IMR-90 (cell line): ENCODE results near the gene PDZRN3. TPM values are rescaled to one million over a fixed set of nuclear protein-coding genes. Genes with fewer than 3 reads are reported as not detected.

Experiments
- ATAC-seq: fragments of 200-7000 bp; cut with Tn5 transposase; 2 replicates; pipeline ENCODE4 v1.9.1; 2020; ENCODE audit warnings: low read depth, mild to moderate bottlenecking, moderate library complexity
- BruUV-seq: library from RNA; stranded (reverse); fragments of 400-500 nt; replicated peaks from 2 replicates; lab custom pipeline; 2021; lab: Mats Ljungman, UMichigan
- CTCF ChIA-PET: fragments of 300-600 bp; formaldehyde crosslinking; extraction: SDS; loops from one replicate; lab custom pipeline; 2021; ENCODE audit warnings: antibody characterized with exemption; lab: Yijun Ruan, JAX
- POLR2A ChIA-PET: fragments of 300-600 bp; sonication (Branson Sonifier 250); formaldehyde crosslinking; loops from one replicate; lab custom pipeline; 2022; ENCODE audit warnings: antibody characterized with exemption; ENCODE audit not compliant: unreplicated experiment; lab: Charles Lee
- DNase-seq: peaks from one replicate; pipeline ENCODE4 v3.0.0; 2013
- H2AFZ ChIP-seq: replicated peaks from 2 replicates; pipeline ENCODE3; 2013; ENCODE audit warnings: low read length, mild to moderate bottlenecking; ENCODE audit not compliant: poor library complexity
- H2AK5ac ChIP-seq: 2 replicates; pipeline ENCODE4 v1.6.1; 2013; ENCODE audit warnings: low read depth, low read length, inconsistent platforms
- H2AK9ac ChIP-seq: replicated peaks from 2 replicates; pipeline ENCODE3; 2013; ENCODE audit warnings: mild to moderate bottlenecking, low read depth, low read length, moderate library complexity; ENCODE audit not compliant: poor library complexity
- H2BK120ac ChIP-seq: 2 replicates; pipeline ENCODE4 v1.6.1; 2013; ENCODE audit warnings: low read depth, low read length, inconsistent platforms
- H2BK15ac ChIP-seq: 3 replicates; pipeline ENCODE4 v1.6.1; 2013; ENCODE audit warnings: low read depth, low read length, inconsistent platforms
- H2BK20ac ChIP-seq: 2 replicates; pipeline ENCODE4 v1.6.1; 2013; ENCODE audit warnings: low read depth, mild to moderate bottlenecking, inconsistent platforms, low read length, moderate library complexity
- H2BK5ac ChIP-seq: 2 replicates; pipeline ENCODE4 v1.6.1; 2013; ENCODE audit warnings: mild to moderate bottlenecking, low read depth, low read length, inconsistent platforms; ENCODE audit not compliant: poor library complexity, severe bottlenecking
- H3K14ac ChIP-seq: replicated peaks from 2 replicates; pipeline ENCODE4 v1.6.1; 2013; ENCODE audit warnings: low read depth, low read length, inconsistent platforms
- H3K18ac ChIP-seq: 2 replicates; pipeline ENCODE4 v1.6.1; 2013; ENCODE audit warnings: low read depth, low read length, control low read depth
- H3K23ac ChIP-seq: 2 replicates; pipeline ENCODE4 v1.6.1; 2013; ENCODE audit warnings: low read depth, low read length, inconsistent platforms
- H3K27ac ChIP-seq: 2 replicates; pipeline ENCODE4 v1.5.1; 2013; ENCODE audit warnings: mild to moderate bottlenecking, control low read depth, low read length; ENCODE audit not compliant: insufficient read depth
- H3K27me3 ChIP-seq: 2 replicates; pipeline ENCODE4 v1.6.1; 2013; ENCODE audit warnings: low read length; ENCODE audit not compliant: control insufficient read depth, insufficient read depth
- H3K36me3 ChIP-seq: 2 replicates; pipeline ENCODE4 v1.6.1; 2013; ENCODE audit warnings: low read length, mixed read lengths; ENCODE audit not compliant: control insufficient read depth, insufficient read depth
- H3K4ac ChIP-seq: 2 replicates; pipeline ENCODE4 v1.6.1; 2013; ENCODE audit warnings: low read depth, low read length, inconsistent platforms
- H3K4me1 ChIP-seq: 2 replicates; pipeline ENCODE4 v1.6.1; 2013; ENCODE audit warnings: low read length, mixed read lengths; ENCODE audit not compliant: control insufficient read depth, insufficient read depth
- H3K4me2 ChIP-seq: 2 replicates; pipeline ENCODE4 v1.6.1; 2013; ENCODE audit warnings: low read depth, mild to moderate bottlenecking, control low read depth, low read length, moderate library complexity
- H3K4me3 ChIP-seq: 2 replicates; pipeline ENCODE4 v1.5.1; 2013; ENCODE audit warnings: low read depth, mild to moderate bottlenecking, control low read depth, low read length, moderate library complexity; ENCODE audit not compliant: insufficient read depth
- H3K56ac ChIP-seq: 2 replicates; pipeline ENCODE4 v1.6.1; 2013; ENCODE audit warnings: low read length, inconsistent platforms; ENCODE audit not compliant: insufficient read depth; ENCODE audit errors: extremely low read depth
- H3K79me1 ChIP-seq, 2 experiments: 2 replicates each; pipeline ENCODE4 v1.6.1; 2013; ENCODE audit warnings: low read length in 2 of 2, inconsistent platforms in 1 of 2, low read depth in 1 of 2
- H3K9ac ChIP-seq: 2 replicates; pipeline ENCODE4 v1.6.1; 2013; ENCODE audit warnings: low read depth, low read length, control low read depth
- H3K9me1 ChIP-seq: 2 replicates; pipeline ENCODE4 v1.6.1; 2013; ENCODE audit warnings: low read length, inconsistent platforms; ENCODE audit not compliant: insufficient read depth
- H3K9me3 ChIP-seq: 2 replicates; pipeline ENCODE4 v1.6.1; 2013; ENCODE audit warnings: low read length; ENCODE audit not compliant: control insufficient read depth, insufficient read depth
- H4K20me1 ChIP-seq: 2 replicates; pipeline ENCODE4 v1.6.1; 2013; ENCODE audit warnings: low read length, inconsistent platforms; ENCODE audit not compliant: insufficient read depth
- H4K5ac ChIP-seq: 2 replicates; pipeline ENCODE4 v1.6.1; 2013; ENCODE audit warnings: mild to moderate bottlenecking, low read depth, low read length, control low read depth
- H4K8ac ChIP-seq, 2 experiments: 2 replicates each; pipeline ENCODE4 v1.6.1; 2013; ENCODE audit warnings: low read depth in 2 of 2, low read length in 2 of 2, control low read depth in 1 of 2, inconsistent platforms in 1 of 2
- H4K91ac ChIP-seq: 2 replicates; pipeline ENCODE4 v1.6.1; 2013; ENCODE audit warnings: low read depth, low read length, inconsistent platforms; ENCODE audit not compliant: insufficient read depth
- ELK1 ChIP-seq: fragments of 150-350 bp; IDR thresholded peaks from 2 replicates; pipeline ENCODE4 v1.6.1; 2016; ENCODE audit warnings: low read depth, mild to moderate bottlenecking, low read length, moderate library complexity, borderline replicate concordance
- RFX5 ChIP-seq: IDR thresholded peaks from 2 replicates; pipeline ENCODE4 v1.8.0; 2012; ENCODE audit warnings: low read depth, mild to moderate bottlenecking, low read length, moderate library complexity
- USF2 ChIP-seq: fragments of 150-350 bp; IDR thresholded peaks from 2 replicates; pipeline ENCODE4 v1.6.1; 2017; ENCODE audit warnings: mild to moderate bottlenecking, antibody characterized with exemption, low read length, low read depth
- WGBS, 2 experiments: methylation state at CpG; one replicate each; pipeline versions ENCODE4 v1.1.5 to v1.1.7; 2013; ENCODE audit warnings: missing lambda C conversion rate in 2 of 2; ENCODE audit not compliant: insufficient read length in 1 of 2; ENCODE audit errors: extremely low coverage in 2 of 2; 5-methylcytosine and 5-hydroxymethylcytosine counted together
- dilution Hi-C: fragments of 300-500 bp; cut with HindIII; formaldehyde crosslinking; loops from one replicate; pipeline ENCODE4 v1.14.3; 2018; ENCODE audit warnings: low sequenced_read_pairs; ENCODE audit not compliant: unreplicated experiment
- in situ Hi-C: fragments of 300-500 bp; cut with MboI; formaldehyde crosslinking; loops from 3 replicates; pipeline ENCODE4 v1.14.3; 2019; ENCODE audit warnings: low sequenced_read_pairs, inconsistent platforms, mixed read lengths
- intact Hi-C: fragments of 100-400 bp; cut with micrococcal nuclease; formaldehyde crosslinking; loops from 2 replicates; pipeline ENCODE4 v1.10.0; 2022
- polyA plus RNA-seq, 3 experiments: library from polyadenylated mRNA; depleted of rRNA; stranded (reverse); fragments of >200 nt; gene quantifications; 2 replicates each; pipeline ENCODE4 v1.2.3, GENCODE V29; 2012; ENCODE audit warnings: low replicate concordance in 1 of 3
- total RNA-seq: library from RNA; depleted of rRNA; stranded (reverse); fragments of >200 nt; gene quantifications from 2 replicates; pipeline ENCODE4 v1.2.3, GENCODE V29; 2012

The PDZRN3 gene
- total and polyA plus RNA-seq, 2 of the 4 experiments (the other 2 are of a cell fraction), result 9.4 to 17.0 TPM

GRCh38 chr3:73433079-73433478, 191.7 kb downstream of the PDZRN3 start:
- Histone ChIP-seq H2AK9ac (no peak overlapping the region), H3K4me1 (no peaks in the 10 kb centered on the region; the same call in none of the 2 replicates), H3K18ac (no peak overlapping the region), H4K91ac (no peak overlapping the region), H4K5ac (no peak overlapping the region), H3K56ac (no peak overlapping the region), H3K23ac (no peak overlapping the region), H3K4me2 (peak overlapping the region; percentile 34; the same call in 1 of the 2 replicates), H3K79me1 (peaks cover 0 to 4% of the 10 kb centered on the region in 2 experiments; a peak in 1 of 4 replicates), H3K27me3 (no peaks in the 10 kb centered on the region; the same call in 1 of the 2 replicates), H3K4ac (no peak overlapping the region), H3K36me3 (no peaks in the 10 kb centered on the region; the same call in 1 of the 2 replicates), H2BK15ac (no peak overlapping the region), H3K4me3 (no peak overlapping the region), H2AFZ (no peak overlapping the region), H3K14ac (no peak overlapping the region), H4K8ac (no peak overlapping the region), H3K9me1 (no peaks in the 10 kb centered on the region), H2BK120ac (no peak overlapping the region), H2BK20ac (no peak overlapping the region), H2AK5ac (no peak overlapping the region), H3K27ac (no peak overlapping the region), H2BK5ac (no peak overlapping the region), H4K20me1 (peaks cover 18% of the 10 kb centered on the region; the same call in 1 of the 2 replicates), H3K9ac (no peak overlapping the region), H3K9me3 (no peaks in the 10 kb centered on the region)
- ATAC-seq, result peak; percentile 19; the same call in 1 of the 2 replicates
- in situ Hi-C loops (loop anchor here (5.0 kb wide), 1 partner anchor 331 kb away; no protein-coding TSS in a partner anchor), intact Hi-C loops (loop anchor here (10.0 kb wide), 1 partner anchor 188 kb away; no protein-coding TSS in a partner anchor), dilution Hi-C loops (no loop called here)
- CTCF ChIA-PET, result interaction anchor here (0.6 kb wide), 1 partner anchor 55 kb away, joined by 3 read pairs; no protein-coding TSS in a partner anchor
- WGBS, 2 experiments, result no CpG with 5 or more reads among the region's 2 CpGs
- no peak for TF ChIP-seq USF2
- TF ChIP-seq ELK1, result no peak
- TF ChIP-seq RFX5, result no peak
- no TSS peak for BruUV-seq
- POLR2A ChIA-PET, result no interaction called here
- DNase-seq, result no peak
